Right ventricle myocardium inferior (tissue), 1 donor: ENCODE measurements around the gene YOD1. TPM values are rescaled to one million over a fixed set of nuclear protein-coding genes. Genes with fewer than 3 reads are reported as not detected.

Experiments used
- ATAC-seq: fragments of 200-7000 bp; cut with Tn5 transposase; one replicate; pipeline ENCODE4 v1.9.1; 2020; ENCODE audit warnings: mild to moderate bottlenecking, moderate library complexity
- DNase-seq: peaks from one replicate; pipeline ENCODE4 v3.0.0; 2021; ENCODE audit errors: missing footprints
- intact Hi-C: fragments of 100-400 bp; cut with DNase I; formaldehyde crosslinking; loops from one replicate; pipeline ENCODE4 v1.11.0; 2022
- total RNA-seq: library from RNA; stranded (reverse); fragmentation: NEBNext Ultra II Directional; extraction: Animal tissue kit (Norgen Biotek cat#: 25700); gene quantifications from one replicate; pipeline ENCODE4 v1.2.1, GENCODE V29; 2021
- donor health status: DM: no; HTN: yes; CAD: no; lungs with severe emphysema.

Gene YOD1
- total RNA-seq, 1 donor from 2014 or later, result 5.2 TPM

- intact Hi-C loops, result no loop called here
- DNase-seq (no peak), ATAC-seq (no peak)
Observed at GRCh38 chr1:207020065-207020708, 30.8 kb downstream of the YOD1 start.

- intact Hi-C loops, result no loop called here
- ATAC-seq, result no peak
- no peak for DNase-seq
Observed at GRCh38 chr1:207019661-207020060, 31.3 kb downstream of the YOD1 start.

- intact Hi-C loops, result no loop called here
- no peak for DNase-seq
- no peak for ATAC-seq
Observed at GRCh38 chr1:207019161-207019560, 31.8 kb downstream of the YOD1 start.

- no peak for ATAC-seq
- no peak for DNase-seq
- intact Hi-C loops, result no loop called here
Observed at GRCh38 chr1:207018707-207019106, 32.3 kb downstream of the YOD1 start.

GRCh38 chr1:207017615-207018559 lies 33.1 kb downstream of the YOD1 start:
- intact Hi-C loops, result no loop called here
- DNase-seq (no peak), ATAC-seq (peak; percentile 54)

GRCh38 chr1:207015791-207016190 lies 35.2 kb downstream of the YOD1 start:
- DNase-seq (no peak), ATAC-seq (no peak)
- intact Hi-C loops, result no loop called here

GRCh38 chr1:207014728-207015127 lies 36.3 kb downstream of the YOD1 start:
- DNase-seq (no peak), ATAC-seq (no peak)
- intact Hi-C loops, result no loop called here

- DNase-seq, result no peak
- intact Hi-C loops, result no loop called here
- no peak for ATAC-seq
Observed at GRCh38 chr1:207013321-207014085, 37.5 kb downstream of the YOD1 start.

- no peak for DNase-seq
- ATAC-seq, result no peak
- intact Hi-C loops, result no loop called here
Observed at GRCh38 chr1:207010726-207011125, 40.3 kb downstream of the YOD1 start.

GRCh38 chr1:207009945-207010344 lies 41.1 kb downstream of the YOD1 start:
- ATAC-seq (no peak), DNase-seq (no peak)
- intact Hi-C loops, result no loop called here

GRCh38 chr1:207009182-207009850 lies 41.7 kb downstream of the YOD1 start:
- DNase-seq, result no peak
- no peak for ATAC-seq
- intact Hi-C loops, result no loop called here

GRCh38 chr1:207007352-207008033 lies 43.5 kb downstream of the YOD1 start:
- DNase-seq (no peak), ATAC-seq (no peak)
- intact Hi-C loops, result no loop called here

- intact Hi-C loops, result no loop called here
- DNase-seq (no peak), ATAC-seq (no peak)
Observed at GRCh38 chr1:207006914-207007313, 44.1 kb downstream of the YOD1 start.

- no peak for DNase-seq
- intact Hi-C loops, result no loop called here
- ATAC-seq, result no peak
Observed at GRCh38 chr1:207006083-207006482, 44.9 kb downstream of the YOD1 start.

GRCh38 chr1:207004931-207005830 lies 45.8 kb downstream of the YOD1 start:
- ATAC-seq, result peak; percentile 63
- intact Hi-C loops, result no loop called here
- no peak for DNase-seq

- DNase-seq (no peak), ATAC-seq (no peak)
- intact Hi-C loops, result no loop called here
Observed at GRCh38 chr1:207003210-207003609, 47.8 kb downstream of the YOD1 start.

- intact Hi-C loops, result no loop called here
- ATAC-seq, result no peak
- DNase-seq, result no peak
Observed at GRCh38 chr1:207002724-207003146, 48.3 kb downstream of the YOD1 start.
